H1 (cell line): ENCODE data around the gene SFRP2. TPM values are rescaled to one million over a fixed set of nuclear protein-coding genes. Genes with fewer than 3 reads are reported as not detected.
A peak's percentile ranks its signal among the peaks of the same experiment; 100 is the strongest.

Experiments
- ASH2L ChIP-seq: fragments of 200-600, 300-600 bp; sonication (generic); IDR thresholded peaks from one replicate; pipeline ENCODE4 v1.7.1; 2017; ENCODE audit warnings: low read length
- BCL11A ChIP-seq, 2 experiments: IDR thresholded peaks; one replicate each; pipeline ENCODE4 v1.6.1; 2011; ENCODE audit warnings: low read depth in 2 of 2, low read length in 2 of 2, mild to moderate bottlenecking in 2 of 2
- CTBP2 ChIP-seq: IDR thresholded peaks from 2 replicates; pipeline ENCODE4 v1.7.0; 2011; ENCODE audit warnings: borderline replicate concordance, mild to moderate bottlenecking, moderate library complexity, mixed read lengths, low read length; ENCODE audit not compliant: insufficient read depth, insufficient read length
- EP300 ChIP-seq, 2 experiments: IDR thresholded peaks; 1 replicate in 1 of 2; 2 replicates in 1 of 2; pipeline ENCODE4 v1.6.1; 2011 to 2012; ENCODE audit warnings: low read depth in 2 of 2, low read length in 2 of 2, mild to moderate bottlenecking in 2 of 2, borderline replicate concordance in 1 of 2, inconsistent platforms in 1 of 2, moderate library complexity in 1 of 2
- HDAC2 ChIP-seq, 2 experiments: fragments of 300-600 bp in 1 of 2; sonication (generic) in 1 of 2; IDR thresholded peaks; 2 replicates each; pipeline ENCODE4 v1.6.1; 2011 to 2012; ENCODE audit warnings: low read depth in 2 of 2, low read length in 2 of 2, mild to moderate bottlenecking in 2 of 2, moderate library complexity in 2 of 2, borderline replicate concordance in 1 of 2, inconsistent platforms in 1 of 2
- RAD21 ChIP-seq, 2 experiments: IDR thresholded peaks in 1 of 2; conservative IDR thresholded peaks in 1 of 2; 2 replicates each; pipeline ENCODE4 v1.6.1; 2011; ENCODE audit warnings: low read depth in 2 of 2, low read length in 2 of 2, improper control_type of control experiment in 1 of 2, inconsistent platforms in 1 of 2, mild to moderate bottlenecking in 1 of 2, moderate library complexity in 1 of 2
- RNF2 ChIP-seq: fragments of 200-900, 300-1000 bp; sonication (generic); IDR thresholded peaks from 2 replicates; pipeline ENCODE4 v1.7.1; 2016; ENCODE audit warnings: borderline replicate concordance, low read depth, mild to moderate bottlenecking, antibody characterized with exemption, low read length; ENCODE audit not compliant: poor library complexity, severe bottlenecking; ENCODE audit errors: missing control alignments
- SIN3A ChIP-seq, 2 experiments: IDR thresholded peaks in 1 of 2; conservative IDR thresholded peaks in 1 of 2; 2 replicates each; pipeline ENCODE4 v1.6.1; 2011 to 2012; ENCODE audit warnings: low read length in 2 of 2, improper control_type of control experiment in 1 of 2, low read depth in 1 of 2, mild to moderate bottlenecking in 1 of 2
- YY1 ChIP-seq: IDR thresholded peaks from 2 replicates; pipeline ENCODE4 v1.6.1; 2011; ENCODE audit warnings: low read depth, mild to moderate bottlenecking, low read length
- polyA plus RNA-seq, 7 experiments: library from polyadenylated mRNA; depleted of rRNA in 3 of 7; stranded (reverse) in 5 of 7; unstranded in 2 of 7; fragments of >200 nt in 5 of 7; fragments of 200-250 nt in 2 of 7; gene quantifications; 1 replicate in 5 of 7; 2 replicates in 1 of 7; 4 replicates in 1 of 7; pipeline versions ENCODE4 v1.2.1 to v1.2.3, GENCODE V29; 2011 to 2013; ENCODE audit warnings: missing spikeins in 2 of 7, mixed read lengths in 2 of 7
- total RNA-seq: library from RNA; stranded (reverse); fragmentation: NEBNext Ultra II Directional; extraction: Animal tissue kit (Norgen Biotek cat#: 25700); gene quantifications from 2 replicates; pipeline ENCODE4 v1.2.1, GENCODE V29; 2021
- TF ChIP-seq, protein P1 (sequence below): IDR thresholded peaks from 2 replicates; pipeline ENCODE4 v1.6.1; 2012; ENCODE audit warnings: inconsistent platforms
- TF ChIP-seq, protein P2 (sequence below): IDR thresholded peaks from 2 replicates; pipeline ENCODE4 v1.6.1; 2012; ENCODE audit warnings: low read length, inconsistent platforms

SFRP2 gene
- total and polyA plus RNA-seq, 2 of the 8 experiments (the other 6 are each of a cell fraction or from before 2014, with no cell fraction given): 108 to 342 TPM

DNA sequence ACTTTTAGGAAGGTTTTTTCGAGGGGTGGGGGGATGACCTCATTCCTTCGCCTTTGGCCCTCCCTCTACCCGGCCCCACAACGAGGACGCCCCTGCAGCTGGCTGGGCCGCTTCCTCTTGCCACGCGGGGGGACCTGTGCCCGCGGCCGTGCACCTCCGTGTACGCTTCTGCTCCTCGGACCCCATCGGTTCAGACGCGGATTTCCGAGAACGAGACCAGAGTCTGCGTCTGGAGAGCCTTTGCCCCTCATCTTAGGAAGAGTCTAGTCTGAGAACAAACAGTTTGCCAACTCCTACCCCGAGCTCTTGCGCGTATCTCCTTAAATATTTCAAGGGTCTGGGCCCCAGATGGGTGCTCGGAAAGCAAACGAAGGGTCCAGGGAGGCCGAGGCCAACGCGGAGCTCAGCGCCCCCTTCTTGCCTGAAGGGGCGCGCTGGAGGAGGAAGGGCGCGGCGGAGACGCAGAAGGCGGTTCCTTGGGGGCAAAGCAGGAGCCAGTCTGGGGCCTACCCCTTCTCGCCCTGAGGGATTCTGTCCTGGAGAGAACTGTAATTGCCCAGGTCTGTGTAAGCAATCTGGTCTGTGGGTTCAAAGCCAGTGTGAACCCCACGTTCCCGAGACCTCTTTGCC is 3.9 kb upstream of the SFRP2 start (continued):
- TF ChIP-seq CTBP2: peak; percentile 16
- 0 out of 4 replicates have a peak, but pooled peaks of 1 of the 2 experiments have one; percentile 26 for TF ChIP-seq SIN3A (conservative IDR thresholded peaks at IDR 0.05 in 1 of 2, IDR thresholded peaks at IDR 0.05 in 1 of 2; ENCODE audit: low read depth in 1 of 2, low read length in 2 of 2)
- TF ChIP-seq, protein P1, sequence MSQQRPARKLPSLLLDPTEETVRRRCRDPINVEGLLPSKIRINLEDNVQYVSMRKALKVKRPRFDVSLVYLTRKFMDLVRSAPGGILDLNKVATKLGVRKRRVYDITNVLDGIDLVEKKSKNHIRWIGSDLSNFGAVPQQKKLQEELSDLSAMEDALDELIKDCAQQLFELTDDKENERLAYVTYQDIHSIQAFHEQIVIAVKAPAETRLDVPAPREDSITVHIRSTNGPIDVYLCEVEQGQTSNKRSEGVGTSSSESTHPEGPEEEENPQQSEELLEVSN: peak; percentile 27; the same call in 1 of the 2 replicates
- peak in 1 of 2 experiments; percentile 1; a peak in 1 of 3 replicates for TF ChIP-seq EP300 (IDR thresholded peaks at IDR 0.05; ENCODE audit: borderline replicate concordance in 1 of 2, low read depth in 2 of 2, low read length in 2 of 2)
- TF ChIP-seq RNF2: no peak
- 0 out of 2 replicates have a peak, but pooled peaks have one; percentile 3 for TF ChIP-seq YY1
- TF ChIP-seq BCL11A (IDR thresholded peaks at IDR 0.05; ENCODE audit: low read depth in 2 of 2, low read length in 2 of 2): no peak
- peak; percentile 39 to 43; a peak in 2 of 4 replicates for TF ChIP-seq RAD21 (IDR thresholded peaks at IDR 0.05 in 1 of 2, conservative IDR thresholded peaks at IDR 0.05 in 1 of 2; ENCODE audit: low read depth in 2 of 2, low read length in 2 of 2)
- TF ChIP-seq ASH2L: peak; percentile 91
- no peak for TF ChIP-seq HDAC2 (IDR thresholded peaks at IDR 0.05; ENCODE audit: borderline replicate concordance in 1 of 2, low read depth in 2 of 2, low read length in 2 of 2)
- TF ChIP-seq, protein P2, sequence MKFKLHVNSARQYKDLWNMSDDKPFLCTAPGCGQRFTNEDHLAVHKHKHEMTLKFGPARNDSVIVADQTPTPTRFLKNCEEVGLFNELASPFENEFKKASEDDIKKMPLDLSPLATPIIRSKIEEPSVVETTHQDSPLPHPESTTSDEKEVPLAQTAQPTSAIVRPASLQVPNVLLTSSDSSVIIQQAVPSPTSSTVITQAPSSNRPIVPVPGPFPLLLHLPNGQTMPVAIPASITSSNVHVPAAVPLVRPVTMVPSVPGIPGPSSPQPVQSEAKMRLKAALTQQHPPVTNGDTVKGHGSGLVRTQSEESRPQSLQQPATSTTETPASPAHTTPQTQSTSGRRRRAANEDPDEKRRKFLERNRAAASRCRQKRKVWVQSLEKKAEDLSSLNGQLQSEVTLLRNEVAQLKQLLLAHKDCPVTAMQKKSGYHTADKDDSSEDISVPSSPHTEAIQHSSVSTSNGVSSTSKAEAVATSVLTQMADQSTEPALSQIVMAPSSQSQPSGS: 0 out of 2 replicates have a peak, but pooled peaks have one; percentile 64
